Keratinocyte (primary cell): ENCODE results near the gene FNDC1. TPM values are rescaled to one million over a fixed set of nuclear protein-coding genes. Genes with fewer than 3 reads are reported as not detected.

ENCODE experiments used
- DNase-seq: peaks from one replicate; pipeline ENCODE4 v3.0.0-alpha.2; 2011; ENCODE audit warnings: low read depth, missing footprints, low spot score
- FAIRE-seq: peaks from 2 replicates; lab custom pipeline; 2011; peaks lifted over from hg19 to GRCh38; lab: Jason Lieb, UNC
- H2AFZ ChIP-seq: 2 replicates; pipeline ENCODE4 v1.6.0; 2012; ENCODE audit warnings: low read length, control low read depth, inconsistent platforms; ENCODE audit not compliant: control insufficient read depth
- H3K27ac ChIP-seq: 2 replicates; pipeline ENCODE4 v1.5.1; 2011; ENCODE audit warnings: low read length; ENCODE audit not compliant: control insufficient read depth, insufficient read depth
- H3K27me3 ChIP-seq: 3 replicates; pipeline ENCODE4 v1.6.0; 2011; ENCODE audit warnings: low read length; ENCODE audit not compliant: control insufficient read depth, insufficient read depth; ENCODE audit errors: extremely low read depth
- H3K36me3 ChIP-seq, 2 experiments: 2 replicates in 1 of 2; 3 replicates in 1 of 2; pipeline ENCODE4 v1.5.1; 2011; ENCODE audit warnings: low read length in 2 of 2, mild to moderate bottlenecking in 1 of 2; ENCODE audit not compliant: control insufficient read depth in 2 of 2, insufficient read depth in 2 of 2; ENCODE audit errors: extremely low read depth in 1 of 2
- H3K4me1 ChIP-seq: 3 replicates; pipeline ENCODE4 v1.5.1; 2011; ENCODE audit warnings: low read length; ENCODE audit not compliant: control insufficient read depth, insufficient read depth; ENCODE audit errors: extremely low read depth
- H3K4me2 ChIP-seq: 3 replicates; pipeline ENCODE4 v1.6.0; 2011; ENCODE audit warnings: low read depth, low read length; ENCODE audit not compliant: control insufficient read depth, insufficient read depth; ENCODE audit errors: extremely low read depth
- H3K4me3 ChIP-seq, 3 experiments: fragments of 200-600 bp in 1 of 3; sonication (generic) in 1 of 3; 2 replicates in 2 of 3; 3 replicates in 1 of 3; pipeline ENCODE4 v1.5.1; 2011 to 2016; ENCODE audit warnings: low read length in 3 of 3, mild to moderate bottlenecking in 3 of 3, control low read depth in 2 of 3, inconsistent platforms in 1 of 3, low read depth in 1 of 3, mixed read lengths in 1 of 3, mixed run types in 1 of 3, moderate library complexity in 1 of 3; ENCODE audit not compliant: control insufficient read depth in 2 of 3, insufficient read depth in 2 of 3; ENCODE audit errors: extremely low read depth in 1 of 3
- H3K79me2 ChIP-seq: 2 replicates; pipeline ENCODE4 v1.6.0; 2012; ENCODE audit warnings: low read length; ENCODE audit not compliant: control insufficient read depth, insufficient read depth
- H3K9ac ChIP-seq: 3 replicates; pipeline ENCODE4 v1.6.0; 2011; ENCODE audit warnings: low read length; ENCODE audit not compliant: control insufficient read depth, insufficient read depth; ENCODE audit errors: extremely low read depth
- H3K9me1 ChIP-seq: 3 replicates; pipeline ENCODE4 v1.6.0; 2011; ENCODE audit warnings: low read length; ENCODE audit not compliant: control insufficient read depth, insufficient read depth; ENCODE audit errors: extremely low read depth
- H3K9me3 ChIP-seq: 2 replicates; pipeline ENCODE4 v1.5.1; 2012; ENCODE audit warnings: low read depth, low read length; ENCODE audit not compliant: control insufficient read depth
- H4K20me1 ChIP-seq: 3 replicates; pipeline ENCODE4 v1.6.0; 2011; ENCODE audit warnings: low read length; ENCODE audit not compliant: control insufficient read depth, insufficient read depth; ENCODE audit errors: extremely low read depth
- EZH2 ChIP-seq: IDR thresholded peaks from one replicate; pipeline ENCODE4 v1.6.1; 2012; ENCODE audit warnings: inconsistent platforms, mild to moderate bottlenecking, low read length, moderate library complexity
- dilution Hi-C: fragments of 300-500 bp; cut with MboI; formaldehyde crosslinking; loops from one replicate; pipeline ENCODE4 v1.7.0; 2020; ENCODE audit warnings: low sequenced_read_pairs; ENCODE audit not compliant: extremely low pct_ligation_motif_present
- polyA plus RNA-seq, 5 experiments: library from polyadenylated mRNA; depleted of rRNA in 3 of 5; stranded (reverse) in 3 of 5; stranded (forward) in 1 of 5; unstranded in 1 of 5; fragments of >200 nt; gene quantifications; 1 replicate in 1 of 5; 2 replicates in 3 of 5; 3 replicates in 1 of 5; pipeline versions ENCODE4 v1.2.1 to v1.2.3, GENCODE V29; 2011 to 2012; ENCODE audit warnings: missing spikeins in 2 of 5, low read depth in 1 of 5, low replicate concordance in 1 of 5
- TF ChIP-seq, protein P1 (sequence below), 3 experiments: IDR thresholded peaks in 1 of 3; conservative IDR thresholded peaks in 1 of 3; optimal IDR thresholded peaks in 1 of 3; 2 replicates in 2 of 3; 3 replicates in 1 of 3; pipeline versions ENCODE3 to v1.5.1; 2011; ENCODE audit warnings: low read length in 3 of 3, mild to moderate bottlenecking in 3 of 3, moderate library complexity in 2 of 3, control low read depth in 1 of 3, inconsistent platforms in 1 of 3; ENCODE audit not compliant: insufficient read depth in 2 of 3; ENCODE audit errors: extremely low read depth in 1 of 3

Gene FNDC1
- polyA plus RNA-seq, 1 donor (not counting 4 experiments of a cell fraction or from before 2014, with no cell fraction given) = not detected

DNA sequence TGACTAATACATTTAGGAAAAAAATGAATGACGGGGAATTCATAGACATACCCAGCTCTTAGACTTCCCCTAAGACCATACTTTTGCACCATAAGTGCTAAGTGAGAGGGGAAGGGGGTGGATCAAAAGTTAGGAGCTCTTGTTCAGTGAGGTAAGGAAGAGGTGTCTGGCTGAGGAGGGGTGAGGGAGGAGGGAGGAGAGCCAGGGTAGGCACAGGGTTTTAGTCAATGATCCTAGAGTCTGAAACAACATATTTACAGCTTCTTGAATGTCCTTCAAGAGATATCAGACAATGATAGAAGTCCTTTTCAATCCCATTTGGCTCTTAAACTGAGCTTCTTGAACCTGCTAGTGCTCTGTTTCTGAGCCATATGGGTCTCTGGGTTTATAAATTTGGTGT, 135.4 kb downstream of the FNDC1 start:
- no peak for FAIRE-seq
- dilution Hi-C loops = no loop called here
- no peaks in the 10 kb centered on the region for H3K4me1 ChIP-seq

DNA sequence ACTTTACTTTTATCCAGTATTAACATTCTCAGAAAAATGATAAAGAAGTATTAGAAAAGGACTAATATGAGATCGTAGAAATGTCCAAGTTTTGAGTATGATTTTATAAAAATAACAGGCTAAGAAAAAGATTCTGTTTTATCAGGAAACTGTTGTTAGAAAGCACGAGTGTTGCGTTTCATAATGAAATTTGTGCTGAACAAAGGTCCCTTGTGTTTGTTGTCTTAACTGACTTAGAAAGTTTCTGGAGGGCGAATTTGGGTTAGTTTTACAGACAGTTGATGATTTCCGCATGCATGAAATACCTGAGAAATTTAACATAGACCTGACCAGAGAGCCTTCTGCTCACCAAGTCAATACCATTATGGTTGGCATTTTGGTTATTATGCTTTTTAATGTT, 136.0 kb downstream of the FNDC1 start:
- no peaks in the 10 kb centered on the region for H3K9me1 ChIP-seq
- H3K4me2 ChIP-seq = no peak overlapping the region
- no peak overlapping the region for H2AFZ ChIP-seq
- dilution Hi-C loops = no loop called here
- no peaks in the 10 kb centered on the region for H3K4me1 ChIP-seq
- DNase-seq (no peak), FAIRE-seq (no peak)
- no peak overlapping the region for H3K4me3 ChIP-seq
- TF ChIP-seq, protein P1, sequence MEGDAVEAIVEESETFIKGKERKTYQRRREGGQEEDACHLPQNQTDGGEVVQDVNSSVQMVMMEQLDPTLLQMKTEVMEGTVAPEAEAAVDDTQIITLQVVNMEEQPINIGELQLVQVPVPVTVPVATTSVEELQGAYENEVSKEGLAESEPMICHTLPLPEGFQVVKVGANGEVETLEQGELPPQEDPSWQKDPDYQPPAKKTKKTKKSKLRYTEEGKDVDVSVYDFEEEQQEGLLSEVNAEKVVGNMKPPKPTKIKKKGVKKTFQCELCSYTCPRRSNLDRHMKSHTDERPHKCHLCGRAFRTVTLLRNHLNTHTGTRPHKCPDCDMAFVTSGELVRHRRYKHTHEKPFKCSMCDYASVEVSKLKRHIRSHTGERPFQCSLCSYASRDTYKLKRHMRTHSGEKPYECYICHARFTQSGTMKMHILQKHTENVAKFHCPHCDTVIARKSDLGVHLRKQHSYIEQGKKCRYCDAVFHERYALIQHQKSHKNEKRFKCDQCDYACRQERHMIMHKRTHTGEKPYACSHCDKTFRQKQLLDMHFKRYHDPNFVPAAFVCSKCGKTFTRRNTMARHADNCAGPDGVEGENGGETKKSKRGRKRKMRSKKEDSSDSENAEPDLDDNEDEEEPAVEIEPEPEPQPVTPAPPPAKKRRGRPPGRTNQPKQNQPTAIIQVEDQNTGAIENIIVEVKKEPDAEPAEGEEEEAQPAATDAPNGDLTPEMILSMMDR (optimal IDR thresholded peaks at IDR 0.05 in 1 of 3, IDR thresholded peaks at IDR 0.05 in 1 of 3, conservative IDR thresholded peaks at IDR 0.05 in 1 of 3; ENCODE audit: extremely low read depth in 1 of 3, insufficient read depth in 2 of 3, low read length in 3 of 3) = no peak
- TF ChIP-seq EZH2 = no peak
- no peaks in the 10 kb centered on the region for H3K79me2 ChIP-seq
- no peaks in the 10 kb centered on the region for H3K27me3 ChIP-seq
- no peak overlapping the region for H3K9ac ChIP-seq
- no peaks in the 10 kb centered on the region for H3K9me3 ChIP-seq
- H3K27ac ChIP-seq = no peak overlapping the region
- H4K20me1 ChIP-seq = no peaks in the 10 kb centered on the region
- no peaks in the 10 kb centered on the region for H3K36me3 ChIP-seq

More for the DNA sequence above, 135.4 kb downstream of the FNDC1 start:
- Histone ChIP-seq H4K20me1 (no peaks in the 10 kb centered on the region), H3K9me3 (no peaks in the 10 kb centered on the region), H2AFZ (no peak overlapping the region), H3K4me2 (no peak overlapping the region), H3K4me3 (no peak overlapping the region), H3K36me3 (no peaks in the 10 kb centered on the region), H3K9me1 (no peaks in the 10 kb centered on the region), H3K27ac (no peak overlapping the region), H3K79me2 (no peaks in the 10 kb centered on the region), H3K9ac (no peak overlapping the region), H3K27me3 (no peaks in the 10 kb centered on the region)
- no peak for TF ChIP-seq EZH2
- TF ChIP-seq, protein P1 (optimal IDR thresholded peaks at IDR 0.05 in 1 of 3, IDR thresholded peaks at IDR 0.05 in 1 of 3, conservative IDR thresholded peaks at IDR 0.05 in 1 of 3; ENCODE audit: extremely low read depth in 1 of 3, insufficient read depth in 2 of 3, low read length in 3 of 3) = no peak
- no peak for DNase-seq
